CD8-positive, alpha-beta memory T cell (primary cell): ENCODE data around the gene RAX. TPM values are rescaled to one million over a fixed set of nuclear protein-coding genes. Genes with fewer than 3 reads are reported as not detected.

ENCODE experiments used
- CTCF ChIA-PET: fragments of 350-600 bp; sonication (Branson Sonifier 250); formaldehyde crosslinking; loops from one replicate; lab custom pipeline; 2021; ENCODE audit warnings: antibody characterized with exemption; lab: Charles Lee
- POLR2A ChIA-PET: fragments of 350-600 bp; sonication (Branson Sonifier 250); formaldehyde crosslinking; loops from one replicate; lab custom pipeline; 2021; ENCODE audit warnings: antibody characterized with exemption; lab: Charles Lee
- DNase-seq, 5 donors: peaks; one replicate each; pipeline versions ENCODE4 v3.0.0 to v3.0.0-alpha.2; 2020 to 2022; ENCODE audit warnings: mixed read lengths in 1 of 5
- H3K27ac ChIP-seq: one replicate; pipeline ENCODE4 v1.7.0; 2013; ENCODE audit warnings: low read depth, mild to moderate bottlenecking, low read length, moderate library complexity
- H3K27me3 ChIP-seq: 2 replicates; pipeline ENCODE4 v1.7.0; 2013; ENCODE audit warnings: low read length, mild to moderate bottlenecking; ENCODE audit not compliant: insufficient read depth, poor library complexity, severe bottlenecking
- H3K36me3 ChIP-seq: 2 replicates; pipeline ENCODE4 v1.7.0; 2013; ENCODE audit warnings: mild to moderate bottlenecking, low read length, moderate library complexity; ENCODE audit not compliant: insufficient read depth
- H3K4me1 ChIP-seq: 2 replicates; pipeline ENCODE4 v1.7.0; 2013; ENCODE audit warnings: mild to moderate bottlenecking, low read length, moderate library complexity; ENCODE audit not compliant: insufficient read depth
- H3K4me3 ChIP-seq: 2 replicates; pipeline ENCODE4 v1.7.0; 2013; ENCODE audit warnings: mild to moderate bottlenecking, low read length
- H3K9me3 ChIP-seq: 2 replicates; pipeline ENCODE4 v1.7.0; 2013; ENCODE audit warnings: mild to moderate bottlenecking, low read length
- H3K27ac Mint-ChIP-seq, 8 donors: one replicate each; pipeline ENCODE4 v1.8.0; 2020 to 2021; ENCODE audit warnings: mixed read lengths in 8 of 8, mild to moderate bottlenecking in 6 of 8, inconsistent platforms in 3 of 8, moderate library complexity in 3 of 8
- H3K27me3 Mint-ChIP-seq, 2 donors: one replicate each; pipeline ENCODE4 v1.8.0; 2020 to 2021; ENCODE audit warnings: mixed read lengths in 2 of 2, mild to moderate bottlenecking in 1 of 2, moderate library complexity in 1 of 2
- H3K36me3 Mint-ChIP-seq, 3 donors: one replicate each; pipeline ENCODE4 v1.8.0; 2020 to 2021; ENCODE audit warnings: mixed read lengths in 3 of 3, inconsistent platforms in 1 of 3, mild to moderate bottlenecking in 1 of 3
- H3K4me1 Mint-ChIP-seq, 3 donors: one replicate each; pipeline ENCODE4 v1.8.0; 2020 to 2021; ENCODE audit warnings: mixed read lengths in 3 of 3, inconsistent platforms in 1 of 3, mild to moderate bottlenecking in 1 of 3
- H3K4me3 Mint-ChIP-seq, 7 donors: one replicate each; pipeline ENCODE4 v1.8.0; 2020 to 2021; ENCODE audit warnings: mixed read lengths in 7 of 7, mild to moderate bottlenecking in 6 of 7, moderate library complexity in 4 of 7, inconsistent platforms in 2 of 7
- H3K9me3 Mint-ChIP-seq, 5 donors: one replicate each; pipeline ENCODE4 v1.8.0; 2020 to 2022; ENCODE audit warnings: mixed read lengths in 5 of 5, mild to moderate bottlenecking in 3 of 5, moderate library complexity in 2 of 5, inconsistent platforms in 1 of 5
- polyA plus RNA-seq: library from polyadenylated mRNA; unstranded; fragments of 300-500 nt; fragmentation: Illumina TruSeq; gene quantifications from one replicate; pipeline ENCODE4 v1.2.3, GENCODE V29; 2021
- total RNA-seq, 2 experiments: library from RNA; stranded (reverse); gene quantifications; one replicate each; pipeline ENCODE4 v1.2.3, GENCODE V29; 2021

Gene RAX
- total and polyA plus RNA-seq, 3 experiments from 2014 or later = not detected

DNA sequence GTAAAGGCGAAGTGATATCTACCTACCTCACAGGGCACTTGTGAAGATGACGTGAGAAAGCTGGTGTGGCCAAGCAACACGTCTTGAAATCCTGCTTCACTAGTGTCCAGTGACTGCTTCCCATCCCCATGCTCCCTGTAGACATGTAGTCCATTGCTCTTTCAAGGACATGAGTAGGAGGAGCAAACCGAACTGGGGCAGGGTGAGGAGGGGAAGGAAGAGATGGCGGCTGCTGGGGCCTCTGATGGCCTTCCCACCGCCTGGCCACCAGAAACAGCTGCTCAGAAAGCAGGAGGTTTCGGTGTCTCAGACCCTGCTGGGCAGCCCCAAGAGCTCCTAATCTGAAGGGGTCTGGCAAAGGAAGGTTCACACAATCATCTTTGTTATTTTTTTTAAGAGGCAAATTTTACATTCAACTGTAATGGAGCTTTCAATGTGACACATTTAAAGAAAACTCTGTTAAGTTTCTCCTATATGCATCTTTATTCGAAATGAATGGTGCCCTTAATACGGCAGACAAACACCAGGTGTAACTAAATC is 30.5 kb upstream of the RAX start:
- DNase-seq = no peak
- Mint-ChIP-seq H3K4me3 (no peak overlapping the region), H3K36me3 (no peaks in the 10 kb centered on the region), H3K27me3 (peaks cover 9 to 35% of the 10 kb centered on the region in 2 donors), H3K4me1 (no peaks in the 10 kb centered on the region), H3K9me3 (no peaks in the 10 kb centered on the region), H3K27ac (no peak overlapping the region)
- ChIA-PET CTCF (interaction anchor here (1.8 kb wide), 1 partner anchor 99 kb away, joined by 8 read pairs; no protein-coding TSS in a partner anchor), POLR2A (no interaction called here)
- Histone ChIP-seq H3K27me3 (peaks cover 5% of the 10 kb centered on the region), H3K36me3 (no peaks in the 10 kb centered on the region), H3K27ac (no peak overlapping the region), H3K9me3 (no peaks in the 10 kb centered on the region), H3K4me3 (no peak overlapping the region), H3K4me1 (no peaks in the 10 kb centered on the region)

DNA sequence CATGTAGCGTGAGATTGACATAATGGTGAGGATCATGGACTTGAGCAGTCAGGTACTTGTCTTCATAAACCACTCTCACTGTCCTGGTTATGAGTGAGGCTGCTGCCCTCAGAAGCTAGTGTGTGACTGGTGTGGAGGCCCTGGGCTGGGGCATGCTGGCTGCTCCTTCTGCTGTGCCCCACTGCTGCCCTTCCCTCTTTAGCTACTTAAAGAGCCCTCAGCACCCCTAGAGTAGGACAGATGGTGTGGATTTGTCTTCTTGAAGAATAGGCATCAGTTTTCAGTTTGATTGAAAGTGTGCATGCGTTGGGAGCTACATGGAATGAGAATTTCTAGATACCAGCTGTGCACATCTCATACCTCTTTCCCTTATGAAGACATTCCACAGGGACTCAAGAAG is 29.8 kb upstream of the RAX start:
- H3K27ac ChIP-seq = no peak overlapping the region
- peaks cover 2% of the 10 kb centered on the region for H3K27me3 ChIP-seq
- ChIA-PET POLR2A (no interaction called here), CTCF (interaction anchor here (1.8 kb wide), 1 partner anchor 100 kb away, joined by 8 read pairs; no protein-coding TSS in a partner anchor)
- no peaks in the 10 kb centered on the region for H3K9me3 Mint-ChIP-seq
- H3K27ac Mint-ChIP-seq = no peak overlapping the region
- peaks cover 9 to 35% of the 10 kb centered on the region in 2 donors for H3K27me3 Mint-ChIP-seq
- no peaks in the 10 kb centered on the region for H3K36me3 ChIP-seq
- H3K4me1 ChIP-seq = no peaks in the 10 kb centered on the region
- no peaks in the 10 kb centered on the region for H3K36me3 Mint-ChIP-seq
- H3K4me3 ChIP-seq = no peak overlapping the region
- no peak overlapping the region for H3K4me3 Mint-ChIP-seq
- no peaks in the 10 kb centered on the region for H3K4me1 Mint-ChIP-seq
- DNase-seq = no peak
- H3K9me3 ChIP-seq = no peaks in the 10 kb centered on the region

DNA sequence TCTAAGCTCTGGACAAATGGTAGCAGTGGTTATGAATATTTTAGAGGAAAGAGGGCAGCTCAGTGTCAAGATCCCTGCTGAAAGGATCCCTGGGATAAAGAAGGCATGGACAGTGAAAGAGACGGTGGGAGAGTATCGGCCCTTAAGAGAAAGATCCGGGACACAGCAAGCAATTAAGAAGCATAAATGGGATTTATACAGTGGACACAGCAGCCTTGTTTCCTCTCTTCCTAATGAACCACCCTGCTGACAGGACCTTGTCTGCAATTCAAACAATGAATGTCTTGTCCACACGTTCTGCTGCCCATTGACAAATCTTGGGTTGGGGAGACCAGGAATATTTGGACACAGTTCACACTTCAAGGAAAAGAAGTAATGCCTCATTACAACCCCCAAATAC is 28.7 kb upstream of the RAX start:
- ChIA-PET CTCF (interaction anchor here (0.9 kb wide), 1 partner anchor 100 kb away, joined by 3 read pairs; no protein-coding TSS in a partner anchor), POLR2A (no interaction called here)
- no peaks in the 10 kb centered on the region for H3K9me3 ChIP-seq
- DNase-seq = no peak
- Mint-ChIP-seq H3K4me1 (no peaks in the 10 kb centered on the region), H3K9me3 (no peaks in the 10 kb centered on the region), H3K27ac (no peak overlapping the region), H3K36me3 (no peaks in the 10 kb centered on the region), H3K4me3 (no peak overlapping the region), H3K27me3 (peaks cover 12 to 33% of the 10 kb centered on the region in 2 donors)
- no peaks in the 10 kb centered on the region for H3K27me3 ChIP-seq
- H3K4me1 ChIP-seq = no peaks in the 10 kb centered on the region
- no peak overlapping the region for H3K4me3 ChIP-seq
- no peaks in the 10 kb centered on the region for H3K36me3 ChIP-seq
- no peak overlapping the region for H3K27ac ChIP-seq

DNA sequence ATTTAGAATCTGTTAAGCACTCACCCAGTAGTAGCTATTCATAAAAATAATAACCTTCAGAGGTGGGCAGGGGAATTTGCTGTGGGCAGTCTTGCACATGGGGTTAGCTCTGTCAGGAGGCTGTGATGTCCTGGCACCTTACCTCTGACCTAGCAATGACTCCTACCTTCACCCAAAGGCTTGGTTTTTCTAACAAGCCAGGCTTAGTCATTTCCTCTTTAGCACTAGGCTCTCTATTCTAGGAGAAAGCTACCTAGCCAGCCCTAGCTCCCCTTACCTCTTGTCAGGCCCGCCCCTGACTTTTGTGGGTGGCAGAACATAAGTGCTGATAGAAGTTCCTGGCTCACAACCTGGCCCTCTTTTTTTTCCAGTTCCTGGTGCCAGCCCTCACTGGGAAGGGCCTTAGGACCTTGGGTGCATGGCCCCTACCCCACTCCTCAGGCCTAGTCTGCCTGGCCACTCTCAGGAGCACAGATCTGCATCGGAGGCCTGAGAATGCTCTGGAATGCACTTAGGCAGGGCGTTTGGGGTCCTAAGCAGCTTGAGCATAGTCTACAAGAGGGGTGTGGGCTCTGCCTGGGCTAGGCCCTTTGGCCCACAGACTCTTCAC is 27.5 kb upstream of the RAX start:
- H3K9me3 ChIP-seq = no peaks in the 10 kb centered on the region
- Mint-ChIP-seq H3K4me1 (no peaks in the 10 kb centered on the region), H3K36me3 (no peaks in the 10 kb centered on the region), H3K27ac (no peak overlapping the region), H3K9me3 (no peaks in the 10 kb centered on the region), H3K27me3 (peaks cover 7 to 30% of the 10 kb centered on the region in 2 donors), H3K4me3 (no peak overlapping the region)
- CTCF ChIA-PET = interaction anchor here (1.2 to 1.4 kb wide), 2 partner anchors 8 to 102 kb away, joined by 4 to 6 read pairs; no protein-coding TSS in a partner anchor
- no peaks in the 10 kb centered on the region for H3K36me3 ChIP-seq
- no peaks in the 10 kb centered on the region for H3K27me3 ChIP-seq
- H3K27ac ChIP-seq = no peak overlapping the region
- POLR2A ChIA-PET = no interaction called here
- no peak overlapping the region for H3K4me3 ChIP-seq
- DNase-seq = no peak
- no peaks in the 10 kb centered on the region for H3K4me1 ChIP-seq

DNA sequence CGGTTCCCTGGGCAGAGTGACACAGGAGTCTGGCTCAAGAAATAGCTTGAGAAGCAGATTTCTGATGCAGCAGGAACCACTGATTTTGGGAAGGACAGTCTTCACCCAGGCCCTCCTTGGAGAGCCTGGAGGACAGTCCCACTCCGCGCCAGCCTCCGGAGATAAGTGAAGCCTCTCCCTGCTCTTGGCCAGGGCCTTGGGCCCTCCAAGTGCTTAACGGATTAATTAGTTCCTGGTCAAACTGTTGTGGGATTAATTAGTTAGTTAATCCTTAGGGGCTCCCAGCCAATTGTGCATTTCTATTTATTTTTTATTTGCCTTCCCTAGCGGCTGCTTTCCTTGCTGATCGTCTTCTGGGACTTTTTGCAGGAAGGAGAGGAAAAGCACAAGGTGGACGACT is 25.6 kb upstream of the RAX start:
- H3K27ac Mint-ChIP-seq = peak overlapping the region in 1 of 8 donors; percentile 19
- Histone ChIP-seq H3K36me3 (no peaks in the 10 kb centered on the region), H3K4me1 (no peaks in the 10 kb centered on the region), H3K4me3 (no peak overlapping the region), H3K27ac (no peak overlapping the region), H3K27me3 (peaks cover 9% of the 10 kb centered on the region), H3K9me3 (no peaks in the 10 kb centered on the region)
- DNase-seq = no peak
- H3K4me1 Mint-ChIP-seq = no peaks in the 10 kb centered on the region
- no peak overlapping the region for H3K4me3 Mint-ChIP-seq
- H3K9me3 Mint-ChIP-seq = no peaks in the 10 kb centered on the region
- ChIA-PET CTCF (no interaction called here), POLR2A (no interaction called here)
- no peaks in the 10 kb centered on the region for H3K36me3 Mint-ChIP-seq
- H3K27me3 Mint-ChIP-seq = peaks cover 7 to 32% of the 10 kb centered on the region in 2 donors

DNA sequence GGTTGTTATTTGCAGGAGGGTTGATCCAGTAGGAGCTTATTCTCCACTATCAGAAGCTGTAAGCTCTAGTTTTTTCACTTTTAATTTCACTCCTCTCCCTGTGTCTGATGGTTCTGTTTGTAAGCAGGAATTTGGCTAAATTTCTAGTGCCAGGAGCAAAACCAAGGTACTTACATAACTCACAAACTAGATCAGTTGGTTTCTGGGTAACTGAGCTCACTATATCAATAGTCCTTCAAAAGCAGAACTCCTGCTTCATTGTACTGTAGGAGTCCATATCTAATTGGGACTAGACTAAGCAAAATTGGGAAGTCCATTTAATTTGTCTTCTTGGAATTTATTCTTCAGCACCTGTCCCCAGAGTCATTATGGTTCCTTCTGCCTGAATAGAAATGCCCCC is 20.1 kb upstream of the RAX start:
- Mint-ChIP-seq H3K36me3 (no peaks in the 10 kb centered on the region), H3K9me3 (peaks cover 0 to 7% (median 0%) of the 10 kb centered on the region in 5 donors), H3K4me1 (no peaks in the 10 kb centered on the region), H3K4me3 (no peak overlapping the region), H3K27me3 (peaks cover 11 to 50% of the 10 kb centered on the region in 2 donors), H3K27ac (no peak overlapping the region)
- H3K9me3 ChIP-seq = no peaks in the 10 kb centered on the region
- ChIA-PET POLR2A (no interaction called here), CTCF (no interaction called here)
- no peak for DNase-seq
- no peak overlapping the region for H3K27ac ChIP-seq
- H3K4me1 ChIP-seq = no peaks in the 10 kb centered on the region
- H3K36me3 ChIP-seq = no peaks in the 10 kb centered on the region
- H3K27me3 ChIP-seq = peaks cover 13% of the 10 kb centered on the region
- no peak overlapping the region for H3K4me3 ChIP-seq

DNA sequence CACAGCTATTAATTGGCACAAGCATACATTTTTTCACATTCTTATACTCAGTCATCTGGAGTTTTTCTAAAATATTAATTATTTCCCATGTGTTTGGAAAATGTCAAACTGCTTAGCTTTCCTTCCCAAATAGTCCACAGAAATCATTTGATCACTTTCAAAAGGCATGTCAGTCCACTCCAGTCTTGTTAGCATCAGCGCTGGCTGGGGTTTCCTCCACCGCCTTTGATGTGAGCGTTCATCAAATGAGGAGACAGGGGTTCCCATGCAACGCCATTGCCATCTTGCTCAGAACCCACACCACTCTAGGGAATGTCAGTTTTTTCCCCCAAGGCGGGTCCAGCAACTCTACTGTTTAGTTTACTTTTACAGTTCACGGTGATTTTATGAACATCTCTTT is 13.1 kb upstream of the RAX start:
- Mint-ChIP-seq H3K4me1 (no peaks in the 10 kb centered on the region), H3K27me3 (peaks cover 6 to 54% of the 10 kb centered on the region in 2 donors), H3K27ac (no peak overlapping the region), H3K9me3 (peaks cover 0 to 11% (median 0%) of the 10 kb centered on the region in 5 donors), H3K4me3 (no peak overlapping the region), H3K36me3 (no peaks in the 10 kb centered on the region)
- Histone ChIP-seq H3K9me3 (no peaks in the 10 kb centered on the region), H3K36me3 (no peaks in the 10 kb centered on the region), H3K4me3 (no peak overlapping the region), H3K27ac (no peak overlapping the region), H3K4me1 (no peaks in the 10 kb centered on the region), H3K27me3 (peaks cover 7% of the 10 kb centered on the region)
- POLR2A ChIA-PET = no interaction called here
- CTCF ChIA-PET = no interaction called here
- DNase-seq = no peak

DNA sequence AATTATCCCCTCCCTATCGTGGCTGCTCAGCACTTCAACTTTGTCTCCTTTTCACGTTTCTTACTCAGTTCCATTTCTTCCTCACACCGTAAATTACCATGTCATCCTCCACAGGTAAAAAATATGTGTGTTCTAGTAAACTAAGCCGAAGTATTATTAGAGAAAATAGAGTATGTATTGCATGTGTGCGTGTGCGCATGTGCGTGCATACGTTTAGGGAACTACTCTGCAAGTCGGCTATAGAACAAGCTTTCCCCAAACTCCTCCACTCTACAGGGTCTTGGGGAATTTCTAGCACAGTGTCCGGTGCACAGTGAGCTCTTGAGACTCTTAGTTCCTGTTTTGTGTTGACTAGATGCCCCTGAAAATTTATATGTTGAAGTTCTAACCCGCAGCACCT is 9.1 kb upstream of the RAX start:
- H3K27ac ChIP-seq = no peak overlapping the region
- POLR2A ChIA-PET = no interaction called here
- Mint-ChIP-seq H3K36me3 (no peaks in the 10 kb centered on the region), H3K27ac (no peak overlapping the region), H3K9me3 (peaks cover 0 to 2% (median 0%) of the 10 kb centered on the region in 5 donors), H3K4me1 (no peaks in the 10 kb centered on the region), H3K4me3 (no peak overlapping the region), H3K27me3 (peaks cover 11 to 69% of the 10 kb centered on the region in 2 donors)
- CTCF ChIA-PET = no interaction called here
- H3K9me3 ChIP-seq = no peaks in the 10 kb centered on the region
- H3K27me3 ChIP-seq = peaks cover 11% of the 10 kb centered on the region
- no peak for DNase-seq
- no peak overlapping the region for H3K4me3 ChIP-seq
- H3K36me3 ChIP-seq = no peaks in the 10 kb centered on the region
- H3K4me1 ChIP-seq = no peaks in the 10 kb centered on the region
